MV-4-11 (cell line): ENCODE data around the gene MAP1B.
"Not testable (repeated sequence)": the region's sequence is repeated elsewhere in the genome, so short reads cannot be mapped to it uniquely, and the experiment has no call there.

ENCODE experiments used
- DNase-seq: peaks from one replicate; lab custom pipeline; 2025; lab: John Stamatoyannopoulos, UW

Gene MAP1B

GRCh38 chr5:72161951-72162350 is 54.7 kb downstream of the MAP1B start:
- DNase-seq, result no peak

GRCh38 chr5:72163349-72163983 is 56.2 kb downstream of the MAP1B start:
- no peak for DNase-seq

- DNase-seq, result no peak
These were observed 59.0 kb downstream of the MAP1B start for GRCh38 chr5:72166070-72166979.

- no peak for DNase-seq
These were observed 60.0 kb downstream of the MAP1B start for GRCh38 chr5:72167257-72167656.

GRCh38 chr5:72167804-72168203 is 60.5 kb downstream of the MAP1B start:
- DNase-seq, result no peak

GRCh38 chr5:72170101-72170500 is 62.8 kb downstream of the MAP1B start:
- DNase-seq, result no peak

GRCh38 chr5:72171181-72171580 is 63.9 kb downstream of the MAP1B start:
- DNase-seq, result not testable (repeated sequence)

GRCh38 chr5:72171667-72172066 is 64.4 kb downstream of the MAP1B start:
- DNase-seq, result no peak

- DNase-seq, result no peak
These were observed 65.5 kb downstream of the MAP1B start for GRCh38 chr5:72172786-72173185.

GRCh38 chr5:72177538-72177937 is 70.3 kb downstream of the MAP1B start:
- DNase-seq, result no peak

- DNase-seq, result no peak
These were observed 71.9 kb downstream of the MAP1B start for GRCh38 chr5:72179028-72179815.

- no peak for DNase-seq
These were observed 72.7 kb downstream of the MAP1B start for GRCh38 chr5:72179816-72180440.

GRCh38 chr5:72180925-72181324 is 73.7 kb downstream of the MAP1B start:
- DNase-seq, result no peak

- DNase-seq, result no peak
These were observed 75.4 kb downstream of the MAP1B start for GRCh38 chr5:72182686-72183085.

- DNase-seq, result no peak
These were observed 75.8 kb downstream of the MAP1B start for GRCh38 chr5:72183101-72183520.

- no peak for DNase-seq
These were observed 77.1 kb downstream of the MAP1B start for GRCh38 chr5:72184408-72184807.

GRCh38 chr5:72185496-72186329 is 78.4 kb downstream of the MAP1B start:
- DNase-seq, result no peak

GRCh38 chr5:72187388-72188075 is 80.3 kb downstream of the MAP1B start:
- no peak for DNase-seq

GRCh38 chr5:72188166-72188565 is 80.9 kb downstream of the MAP1B start:
- DNase-seq, result no peak

GRCh38 chr5:72189146-72189545 is 81.9 kb downstream of the MAP1B start:
- DNase-seq, result no peak

GRCh38 chr5:72191404-72191803 is 84.1 kb downstream of the MAP1B start:
- DNase-seq, result no peak
